Mesodermal cell (in vitro differentiated cells): Measurements from ENCODE around the gene SLC12A6.

Experiments used
- H3K27ac ChIP-seq: 2 replicates; pipeline ENCODE4 v1.7.0; 2013; ENCODE audit warnings: mild to moderate bottlenecking, low read depth, low read length, moderate library complexity; ENCODE audit not compliant: severe bottlenecking
- H3K36me3 ChIP-seq: 2 replicates; pipeline ENCODE4 v1.7.1; 2013; ENCODE audit warnings: mild to moderate bottlenecking, low read length, moderate library complexity; ENCODE audit not compliant: control insufficient read depth, insufficient read depth
- H3K4me1 ChIP-seq: one replicate; pipeline ENCODE4 v1.7.1; 2013; ENCODE audit warnings: mild to moderate bottlenecking, low read length; ENCODE audit not compliant: insufficient read depth, control insufficient read depth, poor library complexity, severe bottlenecking
- H3K4me3 ChIP-seq: 2 replicates; pipeline ENCODE4 v1.7.0; 2013; ENCODE audit warnings: low read length, control low read depth, mild to moderate bottlenecking; ENCODE audit not compliant: insufficient read depth, poor library complexity, severe bottlenecking; ENCODE audit errors: extremely low read depth
- H3K9me3 ChIP-seq: 2 replicates; pipeline ENCODE4 v1.7.1; 2013; ENCODE audit warnings: mild to moderate bottlenecking, low read length, moderate library complexity; ENCODE audit not compliant: control insufficient read depth
- WGBS, 2 experiments: methylation state at CpG; one replicate each; pipeline ENCODE4 v1.1.5; 2013; ENCODE audit warnings: missing lambda C conversion rate in 2 of 2; ENCODE audit not compliant: insufficient coverage in 2 of 2; 5-methylcytosine and 5-hydroxymethylcytosine counted together

SLC12A6 gene

DNA sequence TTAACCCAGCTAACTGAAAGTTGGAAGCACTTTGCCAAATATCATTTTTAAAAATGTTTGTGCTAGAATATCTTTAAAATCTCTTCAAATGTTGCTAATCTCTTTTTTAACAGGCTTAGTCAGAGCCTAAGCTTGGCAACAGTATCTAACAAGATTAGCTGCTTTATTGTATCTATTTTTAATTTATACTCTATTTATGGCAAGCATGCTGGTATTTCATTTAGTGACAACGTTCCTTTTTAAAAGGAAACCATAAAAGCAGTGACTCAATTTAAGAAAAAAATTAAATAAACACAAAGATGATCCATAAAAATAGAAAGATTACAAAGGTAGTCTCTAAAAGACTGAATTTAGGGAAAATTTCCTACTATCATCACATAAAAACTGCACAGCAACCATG, 40.5 kb downstream of the SLC12A6 start:
- Histone ChIP-seq H3K27ac (no peak overlapping the region), H3K9me3 (no peaks in the 10 kb centered on the region), H3K4me3 (no peak overlapping the region), H3K4me1 (no peaks in the 10 kb centered on the region), H3K36me3 (no peaks in the 10 kb centered on the region)
- WGBS, 2 experiments = no CpG with 5 or more reads among the region's 1 CpG

DNA sequence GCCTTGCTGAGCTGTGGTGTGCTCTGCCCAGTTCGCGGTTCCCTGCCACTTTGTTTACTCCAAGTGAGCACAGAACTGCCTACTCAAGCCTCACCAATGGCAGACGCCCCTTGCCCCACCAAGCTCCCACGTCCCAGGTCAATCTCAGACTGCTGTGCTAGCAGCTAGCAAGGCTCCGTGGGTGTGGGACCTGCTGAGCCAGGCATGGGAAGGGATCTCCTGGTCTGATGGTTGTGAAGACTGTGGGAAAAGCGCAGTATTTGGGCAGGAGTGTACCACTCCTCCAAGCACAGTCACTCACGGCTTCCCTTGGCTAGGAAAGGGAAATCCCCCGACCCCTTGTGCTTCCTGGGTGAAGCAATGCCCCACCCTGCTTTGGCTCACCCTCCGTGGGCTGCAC, 45.0 kb downstream of the SLC12A6 start:
- H3K4me1 ChIP-seq = no peaks in the 10 kb centered on the region
- H3K36me3 ChIP-seq = no peaks in the 10 kb centered on the region
- no peak overlapping the region for H3K4me3 ChIP-seq
- H3K27ac ChIP-seq = no peak overlapping the region
- 95 to 96% methylated on average over 6 to 8 of the region's 9 CpGs for WGBS, 2 experiments
- H3K9me3 ChIP-seq = no peaks in the 10 kb centered on the region

DNA sequence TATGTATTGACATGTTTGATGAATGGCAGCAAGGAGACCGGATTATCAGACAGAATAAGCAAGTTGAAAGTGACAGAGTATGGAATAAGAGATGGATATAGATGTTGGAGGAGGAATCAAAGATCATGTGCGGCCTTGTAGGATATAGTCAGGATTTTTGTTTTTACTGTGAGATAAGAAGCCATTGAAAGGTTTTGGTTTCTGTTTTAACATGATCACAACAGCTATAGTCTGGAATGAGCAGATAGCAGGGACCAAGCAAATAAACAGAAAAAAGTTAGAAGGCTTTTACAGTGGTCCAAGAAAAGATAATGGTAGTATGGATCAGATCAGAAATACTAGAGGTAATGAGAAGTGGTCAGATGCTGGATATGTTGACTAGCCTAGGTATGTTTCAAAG, 52.6 kb downstream of the SLC12A6 start:
- Histone ChIP-seq H3K4me1 (no peaks in the 10 kb centered on the region), H3K9me3 (no peaks in the 10 kb centered on the region), H3K36me3 (no peaks in the 10 kb centered on the region), H3K4me3 (no peak overlapping the region), H3K27ac (no peak overlapping the region)
- WGBS, 2 experiments = 94 to 100% methylated on average over 2 of the region's 2 CpGs

DNA sequence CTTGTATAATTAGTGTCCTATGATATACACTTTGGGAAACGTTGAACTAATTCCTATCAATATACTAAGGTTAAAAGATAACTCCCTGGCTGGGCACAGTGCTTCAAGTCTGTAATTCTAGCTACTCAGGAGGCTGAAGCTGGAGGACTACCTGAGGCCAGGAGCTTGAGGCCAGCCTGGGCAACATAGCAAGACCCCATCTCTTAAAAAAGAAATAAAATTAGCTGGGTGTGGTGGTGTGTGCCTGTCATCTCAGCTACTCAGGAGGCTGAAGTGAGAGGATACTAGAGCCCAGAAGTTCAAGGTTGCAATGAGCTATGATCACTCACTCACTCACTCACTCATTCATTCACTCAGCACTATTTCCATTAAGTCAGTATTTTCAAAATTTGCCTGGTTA, 55.2 kb downstream of the SLC12A6 start:
- 100% methylated on average over 1 of the region's 1 CpG; no CpG with 5 or more reads in 1 of the 2 experiments for WGBS, 2 experiments
- H3K4me1 ChIP-seq = no peaks in the 10 kb centered on the region
- no peaks in the 10 kb centered on the region for H3K36me3 ChIP-seq
- no peak overlapping the region for H3K4me3 ChIP-seq
- no peak overlapping the region for H3K27ac ChIP-seq
- H3K9me3 ChIP-seq = no peaks in the 10 kb centered on the region

DNA sequence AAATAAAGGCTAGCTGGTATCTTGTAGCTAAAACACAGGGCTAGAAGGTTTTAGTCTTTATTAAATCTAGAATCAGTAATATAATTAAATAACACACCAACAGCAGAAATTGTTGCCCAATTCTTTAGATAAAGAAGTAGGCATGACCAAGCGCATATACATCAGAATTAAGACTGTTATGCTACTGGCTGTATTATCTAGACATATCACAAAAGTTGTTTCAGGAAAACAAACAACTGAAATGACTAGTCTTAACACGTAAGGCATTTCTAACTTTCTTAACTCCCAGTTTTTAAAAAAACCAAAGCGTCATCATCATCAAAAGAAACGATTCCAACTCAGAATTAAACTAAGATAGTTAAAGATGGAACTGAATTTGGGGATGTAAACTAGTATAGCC, 57.4 kb downstream of the SLC12A6 start:
- no peaks in the 10 kb centered on the region for H3K36me3 ChIP-seq
- no peak overlapping the region for H3K4me3 ChIP-seq
- WGBS, 2 experiments = no CpG with 5 or more reads among the region's 4 CpGs
- H3K9me3 ChIP-seq = no peaks in the 10 kb centered on the region
- H3K27ac ChIP-seq = no peak overlapping the region
- no peaks in the 10 kb centered on the region for H3K4me1 ChIP-seq

DNA sequence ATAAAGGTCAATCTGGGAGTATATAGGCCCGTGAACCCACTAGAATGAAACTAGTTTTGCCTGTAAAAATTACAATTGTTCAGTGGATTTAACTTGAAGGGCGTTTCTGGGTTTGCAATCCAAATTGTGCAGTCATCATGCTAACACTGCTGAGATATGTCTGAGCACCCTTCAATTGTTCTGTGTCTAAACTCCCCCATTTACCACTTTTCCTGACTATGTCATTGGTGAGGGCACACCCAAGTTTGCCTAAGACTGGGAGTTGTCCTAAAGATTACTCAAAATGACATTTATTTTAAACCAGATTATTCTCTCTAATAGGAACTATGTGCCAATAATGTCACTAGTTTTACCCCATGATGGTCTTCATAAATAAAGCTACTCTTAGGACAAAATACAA, 58.2 kb downstream of the SLC12A6 start:
- Histone ChIP-seq H3K36me3 (no peaks in the 10 kb centered on the region), H3K9me3 (no peaks in the 10 kb centered on the region), H3K4me3 (no peak overlapping the region), H3K27ac (no peak overlapping the region), H3K4me1 (no peaks in the 10 kb centered on the region)
- WGBS, 2 experiments = 74 to 80% methylated on average over 1 to 2 of the region's 2 CpGs

DNA sequence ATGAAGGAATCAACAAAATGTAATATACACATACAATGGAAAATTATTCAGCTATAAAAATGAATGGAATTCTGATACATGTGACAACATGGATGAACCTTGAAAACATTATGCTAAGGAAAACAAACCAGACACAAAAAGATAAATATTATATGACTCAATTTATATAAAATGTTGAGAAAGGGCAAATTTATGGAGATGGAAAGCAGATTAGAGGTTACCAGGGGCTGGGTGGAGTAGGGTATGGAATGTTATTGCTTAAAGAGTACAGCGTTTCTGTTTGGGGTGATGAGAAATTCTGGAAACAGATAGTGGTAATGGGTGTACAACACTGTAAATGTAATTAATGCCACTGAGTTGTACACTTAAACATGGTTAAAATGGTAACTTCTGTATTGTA, 61.9 kb downstream of the SLC12A6 start:
- Histone ChIP-seq H3K4me3 (no peak overlapping the region), H3K4me1 (no peaks in the 10 kb centered on the region), H3K9me3 (no peaks in the 10 kb centered on the region), H3K36me3 (no peaks in the 10 kb centered on the region), H3K27ac (no peak overlapping the region)
- 100% methylated on average over 1 of the region's 1 CpG; no CpG with 5 or more reads in 1 of the 2 experiments for WGBS, 2 experiments

DNA sequence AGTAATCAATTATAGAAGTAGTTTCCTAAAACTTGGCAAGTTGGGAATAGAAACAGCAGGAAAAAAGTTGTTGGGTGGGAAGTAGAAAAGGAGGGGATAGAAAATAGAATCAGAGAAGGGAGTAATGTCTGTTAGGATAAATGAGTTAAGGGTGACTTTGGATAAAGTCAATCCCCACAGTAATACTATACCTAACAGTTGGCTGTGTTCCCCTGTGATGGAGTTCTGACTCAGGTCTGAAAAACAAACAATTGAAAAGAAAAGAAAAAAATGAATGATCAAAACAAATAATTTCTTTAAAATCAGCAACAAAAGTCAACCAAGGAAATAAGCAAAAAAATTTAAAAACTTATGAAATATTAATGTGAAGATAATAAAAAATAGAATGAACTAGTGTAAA, 62.4 kb downstream of the SLC12A6 start:
- no peaks in the 10 kb centered on the region for H3K36me3 ChIP-seq
- no peak overlapping the region for H3K27ac ChIP-seq
- no peaks in the 10 kb centered on the region for H3K4me1 ChIP-seq
- H3K4me3 ChIP-seq = no peak overlapping the region
- H3K9me3 ChIP-seq = no peaks in the 10 kb centered on the region

DNA sequence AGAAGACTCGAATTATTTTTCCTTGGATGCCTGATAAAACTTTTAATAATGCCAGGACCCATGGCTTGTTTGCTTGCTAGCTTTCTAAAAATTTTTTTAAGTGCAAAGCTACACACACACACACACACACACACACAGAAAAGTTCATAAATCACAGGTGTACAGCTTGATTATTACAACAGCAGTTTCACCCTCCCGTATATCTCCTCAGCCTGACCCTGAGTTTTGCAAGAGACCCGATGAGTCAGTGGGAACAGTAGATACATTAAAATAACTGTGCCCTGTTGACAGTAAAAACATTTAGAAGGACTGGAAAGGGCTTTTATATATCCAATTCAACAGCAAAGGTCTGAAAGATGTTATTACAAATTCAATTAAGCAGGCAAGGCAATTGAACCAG, 66.1 kb downstream of the SLC12A6 start:
- no peaks in the 10 kb centered on the region for H3K9me3 ChIP-seq
- no peak overlapping the region for H3K4me3 ChIP-seq
- H3K4me1 ChIP-seq = no peaks in the 10 kb centered on the region
- no peak overlapping the region for H3K27ac ChIP-seq
- WGBS, 2 experiments = 80 to 100% methylated on average over 1 of the region's 3 CpGs
- H3K36me3 ChIP-seq = no peaks in the 10 kb centered on the region

DNA sequence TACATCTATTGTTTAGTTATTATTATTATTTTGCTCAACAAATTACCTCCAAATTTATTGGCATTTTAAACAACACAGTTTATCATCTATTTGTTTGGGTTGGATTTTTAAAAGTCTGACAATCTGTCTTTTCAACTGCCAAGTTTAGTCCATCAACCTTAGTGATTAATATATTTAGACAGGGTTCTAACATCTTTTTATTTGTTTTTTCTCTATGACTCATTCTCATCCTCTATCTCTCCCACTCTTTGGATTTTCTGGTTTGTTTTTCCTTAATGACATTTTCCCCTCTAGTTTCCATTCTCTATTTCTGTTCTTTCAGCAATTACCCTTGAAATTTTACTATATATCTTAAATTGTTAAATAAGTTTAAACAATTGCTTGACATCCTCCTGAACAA, 70.8 kb downstream of the SLC12A6 start:
- no peak overlapping the region for H3K27ac ChIP-seq
- H3K36me3 ChIP-seq = no peaks in the 10 kb centered on the region
- no peak overlapping the region for H3K4me3 ChIP-seq
- H3K4me1 ChIP-seq = no peaks in the 10 kb centered on the region
- no peaks in the 10 kb centered on the region for H3K9me3 ChIP-seq

DNA sequence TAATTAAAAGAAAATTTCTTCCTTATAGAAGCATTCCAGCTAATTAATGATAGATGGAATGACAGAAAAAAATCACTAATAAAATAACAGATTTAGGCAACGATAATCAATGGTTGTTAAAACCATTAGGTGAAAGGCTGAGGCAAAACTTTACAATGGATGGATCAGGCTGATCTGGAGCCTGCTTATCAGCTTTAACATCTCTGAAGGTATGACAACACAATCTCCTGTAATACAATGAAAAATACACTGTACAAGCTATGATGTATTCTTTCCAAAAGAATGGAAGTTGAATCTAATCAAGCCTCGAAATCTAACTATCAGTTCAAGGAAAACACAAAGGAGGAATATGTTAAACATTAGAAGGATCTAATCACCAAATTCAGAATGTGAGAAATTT, 73.5 kb downstream of the SLC12A6 start:
- 100% methylated on average over 1 of the region's 2 CpGs; no CpG with 5 or more reads in 1 of the 2 experiments for WGBS, 2 experiments
- no peak overlapping the region for H3K4me3 ChIP-seq
- H3K4me1 ChIP-seq = no peaks in the 10 kb centered on the region
- no peaks in the 10 kb centered on the region for H3K36me3 ChIP-seq
- H3K27ac ChIP-seq = no peak overlapping the region
- H3K9me3 ChIP-seq = no peaks in the 10 kb centered on the region

DNA sequence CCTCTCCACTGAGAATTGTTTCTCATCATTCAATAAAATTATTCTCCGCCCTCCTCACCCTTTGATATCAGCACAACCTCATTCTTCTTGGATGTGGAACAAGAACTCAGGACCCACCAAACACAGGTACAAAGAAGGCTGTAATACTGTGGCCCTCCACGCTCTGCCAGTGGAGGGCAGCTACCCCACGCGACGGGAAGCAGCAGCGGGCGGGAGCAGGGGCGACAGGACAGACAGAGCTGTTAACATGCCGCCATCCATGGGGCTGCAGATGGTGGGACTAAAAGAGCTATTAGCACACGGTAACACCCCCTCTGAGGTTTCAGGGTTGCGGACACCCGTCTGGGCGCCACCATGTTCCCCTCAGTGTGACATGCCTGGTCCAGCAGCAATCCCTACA, 75.2 kb downstream of the SLC12A6 start:
- H3K4me1 ChIP-seq = no peaks in the 10 kb centered on the region
- WGBS, 2 experiments = 94% methylated on average over 12 to 13 of the region's 13 CpGs
- no peak overlapping the region for H3K4me3 ChIP-seq
- H3K36me3 ChIP-seq = no peaks in the 10 kb centered on the region
- no peaks in the 10 kb centered on the region for H3K9me3 ChIP-seq
- H3K27ac ChIP-seq = no peak overlapping the region
